Ammon's horn (tissue), 1 donor: ENCODE results near the gene RTN1.
A peak's percentile ranks its signal among the peaks of the same experiment; 100 is the strongest.

ENCODE experiments used
- DNase-seq: peaks from one replicate; pipeline ENCODE4 v3.0.0-alpha.2; 2016; ENCODE audit warnings: low spot score

RTN1 gene

GRCh38 chr14:59870277-59871165 is at the start of gene RTN1:
TSS of gene RTN1 (minus strand) at chr14:59870776. CDS start at chr14:59870630, 146 bp downstream.
- DNase-seq, result peak; percentile 93

- no peak for DNase-seq
Observed at GRCh38 chr14:59920378-59920683, 49.8 kb upstream of the RTN1 start.

- peak; percentile 43 for DNase-seq
Observed at GRCh38 chr14:59919570-59920377, 49.2 kb upstream of the RTN1 start, which contains the start of gene LRRC9. TSS of gene LRRC9 (plus strand) at chr14:59920144.

DNA sequence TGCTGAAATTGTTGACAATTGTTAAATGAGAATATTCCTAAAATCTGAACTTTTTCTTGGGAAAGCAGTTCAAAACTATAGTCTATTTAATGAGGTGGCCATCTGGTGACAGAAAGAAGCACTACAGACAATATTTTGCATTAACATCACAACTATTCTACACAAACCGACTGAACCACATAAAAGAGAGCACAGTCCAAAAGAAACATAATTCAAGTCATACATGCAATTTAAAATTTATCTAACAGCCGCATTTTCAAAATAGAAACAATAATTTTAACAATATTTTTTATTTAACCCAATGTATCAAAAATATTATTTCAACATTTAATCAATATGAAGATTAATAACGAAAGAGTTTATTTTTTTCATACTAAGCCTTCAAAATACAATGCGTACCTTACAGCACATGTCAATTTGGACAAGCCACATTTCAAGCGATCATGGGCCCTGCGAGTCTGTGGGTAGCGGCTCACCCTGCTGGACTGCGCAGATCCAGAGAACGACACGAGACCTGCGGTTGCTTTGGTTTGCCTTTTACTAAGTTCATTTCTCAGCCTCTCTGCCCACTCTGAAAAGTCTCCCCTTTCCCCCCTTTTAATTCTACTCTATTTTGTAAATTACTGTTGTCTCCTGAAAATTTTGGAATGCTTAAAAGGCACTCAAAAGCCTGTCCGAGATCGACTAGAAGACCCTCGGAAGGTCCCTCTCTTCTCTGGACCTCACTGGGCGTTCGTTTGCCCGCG is 48.4 kb upstream of the RTN1 start:
- peak; percentile 50 for DNase-seq

DNA sequence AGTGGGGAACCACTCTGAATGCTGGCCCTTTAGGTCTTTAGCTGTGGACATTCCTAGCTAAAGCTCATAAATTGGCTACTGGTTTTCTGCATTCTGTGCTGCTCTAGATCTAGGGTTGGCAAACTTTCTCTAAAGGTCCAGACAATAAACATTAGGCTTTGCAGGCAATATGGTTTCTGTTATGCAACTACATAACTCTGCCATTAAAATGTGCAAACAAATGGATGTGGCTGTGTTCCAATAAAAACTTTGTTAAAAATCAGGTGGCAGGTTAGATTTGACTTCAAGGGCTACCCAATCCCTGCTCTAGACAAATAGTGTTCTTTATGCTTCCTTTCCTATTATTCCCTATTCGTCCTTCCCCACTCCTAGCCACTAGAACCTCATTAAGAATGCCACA is 42.6 kb upstream of the RTN1 start:
- DNase-seq, result no peak

DNA sequence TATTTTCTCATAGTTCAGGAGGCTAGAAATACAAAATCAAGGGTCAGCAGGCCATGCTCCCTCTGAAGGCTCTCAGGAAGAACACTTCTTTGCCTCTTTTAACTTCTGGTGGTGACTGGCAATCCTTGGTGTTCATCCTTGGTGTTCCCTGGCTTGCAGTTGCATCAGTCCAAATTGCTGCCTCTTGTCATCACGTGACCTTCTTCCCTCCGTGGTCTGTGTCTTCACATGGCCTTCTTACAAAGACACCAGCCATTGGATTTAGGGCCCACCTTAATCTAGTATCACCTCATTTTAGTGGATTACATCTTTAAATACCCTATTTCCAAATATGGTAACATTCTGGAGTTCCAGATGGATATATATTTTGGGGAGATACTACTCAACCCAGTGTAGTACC is 41.9 kb upstream of the RTN1 start:
- no peak for DNase-seq

DNA sequence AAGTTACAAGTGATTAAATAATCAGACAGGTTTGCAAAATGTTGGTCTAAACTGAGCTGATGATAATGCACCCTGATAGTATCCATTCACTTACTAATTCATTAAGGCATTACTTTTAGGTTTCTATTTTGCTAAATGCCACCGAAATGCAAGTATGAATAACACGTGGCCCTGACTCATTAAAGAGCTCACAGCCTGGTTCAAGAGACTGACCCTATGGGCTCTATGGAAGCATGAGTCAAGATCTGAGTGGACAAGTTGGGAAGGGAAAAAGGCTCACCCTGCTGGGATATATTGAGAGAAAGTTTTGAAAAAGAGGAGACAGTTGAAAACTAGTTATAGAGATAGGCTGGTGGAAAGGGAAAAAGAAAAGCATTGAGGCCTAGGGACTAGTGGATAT is 34.6 kb upstream of the RTN1 start:
- DNase-seq, result no peak

- no peak for DNase-seq
Observed at GRCh38 chr14:59904184-59904583, 33.6 kb upstream of the RTN1 start.

GRCh38 chr14:59900556-59900955 is 30.0 kb upstream of the RTN1 start:
- no peak for DNase-seq

- peak; percentile 68 for DNase-seq
Observed at GRCh38 chr14:59897757-59898383, 27.3 kb upstream of the RTN1 start.

DNA sequence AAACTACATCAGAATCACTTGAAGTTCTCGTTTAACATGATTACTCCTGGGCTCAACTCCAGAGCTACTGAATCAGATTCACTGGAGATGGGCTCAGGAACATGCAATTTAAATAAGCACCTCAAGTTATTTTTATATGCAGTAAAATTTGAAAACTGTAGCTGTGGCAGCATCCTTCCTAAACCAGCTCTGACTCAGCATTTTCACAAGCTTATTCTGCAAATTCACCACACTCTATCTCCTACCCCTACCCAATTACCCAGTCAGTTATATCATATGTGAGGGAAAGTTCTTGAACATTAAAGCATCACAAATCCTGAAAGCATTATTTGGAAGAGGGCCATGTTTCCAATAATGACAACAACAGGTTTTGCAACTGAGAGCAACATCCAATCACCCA is 25.1 kb upstream of the RTN1 start:
- no peak for DNase-seq

DNA sequence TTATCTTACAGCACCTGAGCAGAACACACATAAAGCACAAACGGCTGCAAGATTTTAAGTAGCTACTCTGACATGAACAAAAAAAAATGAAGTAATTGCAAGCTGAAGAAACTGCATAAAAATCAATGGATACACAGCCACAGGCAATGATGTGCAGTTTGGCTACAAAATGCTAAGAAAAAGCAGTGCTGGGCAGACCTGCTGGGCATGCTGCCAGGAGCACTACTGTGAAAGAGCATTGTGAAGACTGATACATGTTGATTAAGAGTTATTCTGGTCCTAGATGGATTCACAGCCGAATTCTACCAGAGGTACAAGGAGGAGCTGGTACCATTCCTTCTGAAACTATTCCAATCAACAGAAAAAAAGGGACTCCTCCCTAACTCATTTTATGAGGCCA is 20.1 kb upstream of the RTN1 start:
- DNase-seq, result no peak

DNA sequence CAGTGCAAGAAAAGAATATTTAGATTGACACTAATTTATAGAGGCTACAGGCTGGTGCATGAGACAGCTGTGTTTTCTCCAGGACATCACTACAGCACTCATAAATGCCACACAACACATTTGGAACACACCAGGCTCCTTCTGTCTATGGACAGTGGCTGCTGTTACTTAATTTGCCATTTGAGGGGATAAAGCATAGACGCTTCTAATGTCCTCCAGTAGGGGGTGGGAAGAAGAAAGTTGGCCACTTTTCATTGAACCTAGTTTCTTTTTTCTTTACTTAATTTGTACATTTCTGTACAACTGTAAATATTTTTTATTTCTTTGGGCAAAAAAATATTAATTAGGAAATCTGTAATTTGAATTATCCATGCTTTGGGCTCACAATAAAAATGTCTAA is 12.4 kb upstream of the RTN1 start:
- no peak for DNase-seq

- no peak for DNase-seq
Observed at GRCh38 chr14:59871166-59871495, 555 bp upstream of the RTN1 start.

DNA sequence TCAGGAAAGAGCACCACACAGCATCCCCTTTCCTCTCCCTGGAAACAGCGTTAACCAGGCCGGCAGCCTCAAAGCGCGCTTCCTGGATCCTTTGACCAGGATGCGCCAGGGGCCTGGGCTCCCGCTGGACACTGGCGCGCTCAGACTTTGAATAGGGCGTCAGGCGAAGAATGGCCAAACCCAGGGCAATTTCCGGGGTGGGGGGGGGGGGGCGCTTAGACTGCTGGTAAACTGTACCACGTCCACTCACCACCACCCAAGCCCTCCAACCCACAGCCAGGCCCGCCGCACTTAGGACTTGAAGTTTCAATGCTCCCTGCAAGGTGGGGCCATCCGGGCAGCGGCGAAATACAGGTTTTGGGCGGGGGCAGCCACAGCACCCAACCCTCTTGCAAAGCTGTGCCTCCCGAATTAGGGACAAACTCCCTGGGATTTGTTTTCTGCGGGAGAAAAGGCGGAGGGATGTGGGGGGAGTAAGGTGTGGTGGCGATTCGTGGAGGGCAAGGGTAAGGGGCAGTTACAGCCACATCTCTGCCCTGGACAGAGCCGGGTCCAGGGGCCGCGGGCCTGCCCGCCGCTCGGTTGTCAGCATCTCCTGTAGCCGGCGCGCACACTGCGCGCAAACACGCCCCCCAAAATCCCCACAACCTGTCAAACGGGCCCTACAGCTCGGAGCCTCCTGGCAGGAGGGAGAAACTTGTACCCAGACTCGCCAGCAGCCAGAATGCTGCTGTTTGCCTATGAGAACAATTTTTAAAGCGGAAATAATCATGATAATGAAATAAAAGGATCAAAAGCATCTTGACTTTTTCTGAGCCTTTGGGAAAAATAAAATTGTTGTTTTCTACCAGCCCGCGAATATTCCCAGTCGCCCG is 958 bp downstream of the RTN1 start:
- DNase-seq, result peak; percentile 41

DNA sequence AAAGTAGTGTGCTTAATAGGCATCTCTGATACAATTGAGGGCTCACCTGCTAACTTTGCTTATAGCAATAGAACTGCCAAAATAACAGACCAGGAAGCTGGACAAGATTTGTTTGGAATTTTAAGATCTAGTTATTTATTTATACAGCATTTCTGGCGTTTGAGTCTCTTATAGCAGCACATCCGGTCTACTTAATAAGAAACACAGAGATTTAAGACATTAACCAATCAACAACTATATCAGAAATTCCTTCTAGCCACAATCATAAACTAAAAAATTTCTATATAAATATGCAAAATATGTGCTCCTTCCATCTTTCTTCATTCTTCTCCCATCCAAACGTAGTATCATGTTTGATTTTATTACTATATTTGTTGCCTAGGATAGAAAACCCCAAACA is 2.6 kb downstream of the RTN1 start:
- DNase-seq, result no peak

DNA sequence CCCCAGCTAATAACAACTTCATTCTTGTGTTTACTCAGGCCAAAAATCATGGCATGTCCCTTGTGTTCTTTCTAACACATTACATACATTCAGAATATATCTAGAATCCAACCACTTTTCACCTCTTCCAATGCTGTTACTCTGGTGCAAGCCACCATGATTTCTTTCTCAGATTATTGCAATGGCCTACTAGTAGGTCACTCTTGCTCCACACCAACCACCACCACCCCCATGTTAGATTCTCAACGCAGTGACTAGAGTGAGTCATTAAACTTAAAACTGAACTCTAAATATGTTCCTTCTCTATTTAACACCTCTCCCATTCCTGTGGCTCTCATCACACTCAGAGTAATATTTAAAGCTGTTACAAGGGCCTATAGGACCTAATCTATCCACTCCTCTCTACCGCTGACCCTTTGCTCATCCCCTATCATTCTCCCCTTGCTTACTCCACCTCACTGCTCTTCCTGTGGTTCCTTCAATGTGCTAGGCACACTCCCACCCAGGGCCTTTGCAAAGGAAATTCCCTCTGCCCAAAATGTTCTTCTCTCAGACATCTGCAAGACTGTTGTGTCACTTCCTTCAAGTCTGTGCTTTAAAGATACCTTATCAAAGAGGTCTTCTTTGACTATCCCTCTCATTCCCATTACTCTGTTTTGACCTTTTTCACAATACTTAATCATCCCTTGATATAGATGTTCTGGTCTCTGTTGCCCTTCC is 6.6 kb downstream of the RTN1 start:
- no peak for DNase-seq

DNA sequence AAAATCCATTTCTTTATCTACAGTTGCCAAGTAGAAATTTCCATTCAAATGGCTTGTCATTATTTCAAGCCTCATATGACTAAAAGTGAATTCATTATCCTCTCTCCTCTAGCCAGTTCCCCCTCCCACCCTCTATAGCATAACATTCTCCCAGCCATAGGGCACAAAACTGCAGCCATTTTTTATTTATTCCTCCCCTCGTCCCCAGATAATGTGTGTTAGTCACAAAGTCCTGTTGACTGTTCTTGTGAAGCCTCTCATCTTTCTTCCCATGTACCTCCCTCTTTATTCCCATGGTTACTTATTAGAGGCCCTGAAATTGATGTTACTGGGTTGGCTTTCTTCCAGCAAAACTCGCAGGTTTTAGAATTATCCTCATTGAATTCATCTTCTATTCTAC is 13.2 kb downstream of the RTN1 start:
- DNase-seq, result no peak

DNA sequence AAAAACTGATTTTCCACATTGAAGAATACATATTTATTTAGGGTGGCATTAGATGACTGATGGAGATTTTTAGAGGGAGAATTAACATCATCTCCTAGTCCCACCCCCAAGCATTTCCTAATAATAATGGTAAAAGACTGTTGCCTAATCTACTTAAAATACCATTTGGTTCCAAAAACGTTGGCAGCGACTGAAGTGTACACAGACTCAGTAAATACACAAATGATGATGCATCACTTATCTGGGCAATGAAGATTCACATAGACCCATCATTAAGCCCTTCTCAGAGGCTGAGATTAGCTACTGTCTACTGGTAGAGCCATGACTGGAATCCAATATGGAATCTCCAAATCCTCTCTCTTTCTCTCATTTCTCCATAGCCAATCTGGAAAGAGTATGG is 18.2 kb downstream of the RTN1 start:
- peak; percentile 41 for DNase-seq

DNA sequence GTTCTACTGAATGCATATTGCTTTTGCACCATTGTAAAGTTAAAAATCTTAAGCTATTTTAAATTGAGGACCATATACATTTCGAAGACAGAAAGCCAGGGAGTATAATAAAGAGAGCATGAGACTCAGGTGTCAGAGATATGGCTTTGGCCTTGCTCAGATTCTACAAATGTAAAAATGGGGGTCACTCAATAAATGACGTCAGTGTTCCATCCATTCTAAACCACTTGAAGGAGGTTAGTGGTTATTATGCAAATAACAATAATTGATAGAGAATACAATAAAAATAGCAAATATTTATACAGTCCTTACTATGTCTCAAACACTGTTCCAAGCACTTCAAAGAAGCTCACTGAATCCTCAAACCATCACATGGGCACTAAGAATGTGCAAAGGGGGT is 20.1 kb downstream of the RTN1 start:
- no peak for DNase-seq
